Endothelial cell of umbilical vein (primary cell): ENCODE results near the gene TNFRSF19. TPM values are rescaled to one million over a fixed set of nuclear protein-coding genes. Genes with fewer than 3 reads are reported as not detected.

Source experiments
- BruUV-seq: library from RNA; stranded (reverse); fragments of 400-500 nt; replicated peaks from 2 replicates; lab custom pipeline; 2021; lab: Mats Ljungman, UMichigan
- CTCF ChIA-PET: fragments of 300-600, 350-600 bp; sonication (Branson Sonifier 250); formaldehyde crosslinking; loops from one replicate; lab custom pipeline; 2021; ENCODE audit warnings: antibody characterized with exemption, inconsistent platforms; lab: Charles Lee
- POLR2A ChIA-PET: fragments of 300-600, 350-600 bp; sonication (Branson Sonifier 250); formaldehyde crosslinking; loops from one replicate; lab custom pipeline; 2021; ENCODE audit warnings: antibody characterized with exemption, inconsistent platforms; lab: Charles Lee
- DNase-seq: peaks from one replicate; pipeline ENCODE4 v3.0.0-alpha.2; 2011; ENCODE audit warnings: low read depth, low spot score
- FAIRE-seq: peaks from 2 replicates; lab custom pipeline; 2011; peaks lifted over from hg19 to GRCh38; lab: Jason Lieb, UNC
- H2AFZ ChIP-seq: 2 replicates; pipeline ENCODE4 v1.6.0; 2012; ENCODE audit warnings: low read depth, low read length, control low read depth, inconsistent platforms
- H3K27ac ChIP-seq: 2 replicates; pipeline ENCODE4 v1.5.1; 2011; ENCODE audit warnings: low read depth, mild to moderate bottlenecking, control low read depth, low read length, moderate library complexity; ENCODE audit not compliant: insufficient read depth
- H3K27me3 ChIP-seq, 2 experiments: 2 replicates each; pipeline versions ENCODE4 v1.6.0 to v1.6.1; 2011; ENCODE audit warnings: low read length in 2 of 2, mixed read lengths in 1 of 2; ENCODE audit not compliant: control insufficient read depth in 2 of 2, insufficient read depth in 2 of 2
- H3K36me3 ChIP-seq, 2 experiments: 2 replicates in 1 of 2; 3 replicates in 1 of 2; pipeline ENCODE4 v1.5.1; 2011; ENCODE audit warnings: low read length in 2 of 2, mild to moderate bottlenecking in 1 of 2, moderate library complexity in 1 of 2; ENCODE audit not compliant: control insufficient read depth in 2 of 2, insufficient read depth in 2 of 2; ENCODE audit errors: extremely low read depth in 1 of 2
- H3K4me1 ChIP-seq: 3 replicates; pipeline ENCODE4 v1.5.1; 2011; ENCODE audit warnings: mild to moderate bottlenecking, low read length; ENCODE audit not compliant: control insufficient read depth, insufficient read depth; ENCODE audit errors: extremely low read depth
- H3K4me2 ChIP-seq: 2 replicates; pipeline ENCODE4 v1.6.1; 2011; ENCODE audit warnings: low read length, control low read depth, mixed read lengths; ENCODE audit not compliant: insufficient read depth
- H3K4me3 ChIP-seq, 3 experiments: fragments of 200-600 bp in 1 of 3; sonication (generic), shearing (Covaris generic) in 1 of 3; replicated peaks in 1 of 3; 2 replicates each; pipeline ENCODE4 v1.5.1; 2011 to 2016; ENCODE audit warnings: control low read depth in 3 of 3, low read length in 3 of 3, mild to moderate bottlenecking in 2 of 3, inconsistent platforms in 1 of 3, low read depth in 1 of 3, moderate library complexity in 1 of 3; ENCODE audit not compliant: insufficient read depth in 1 of 3
- H3K79me2 ChIP-seq: 2 replicates; pipeline ENCODE4 v1.6.0; 2012; ENCODE audit warnings: low read length, inconsistent platforms; ENCODE audit not compliant: control insufficient read depth, insufficient read depth
- H3K9ac ChIP-seq: replicated peaks from 2 replicates; pipeline ENCODE3; 2011; ENCODE audit warnings: low read length, control low read depth; ENCODE audit not compliant: insufficient read depth; ENCODE audit errors: extremely low read depth
- H3K9me1 ChIP-seq: replicated peaks from 3 replicates; pipeline ENCODE4 v1.6.0; 2011; ENCODE audit warnings: mild to moderate bottlenecking, low read length; ENCODE audit not compliant: control insufficient read depth, insufficient read depth; ENCODE audit errors: extremely low read depth
- H3K9me3 ChIP-seq: replicated peaks from 2 replicates; pipeline ENCODE4 v1.5.1; 2012; ENCODE audit warnings: low read length, inconsistent platforms; ENCODE audit not compliant: control insufficient read depth, insufficient read depth
- H4K20me1 ChIP-seq: replicated peaks from 2 replicates; pipeline ENCODE3; 2011; ENCODE audit warnings: mild to moderate bottlenecking, low read length; ENCODE audit not compliant: control insufficient read depth, insufficient read depth; ENCODE audit errors: extremely low read depth
- CTCF ChIP-seq, 2 donors: IDR thresholded peaks; 1 replicate in 1 of 2; 2 replicates in 1 of 2; pipeline ENCODE4 v1.5.1; 2011; ENCODE audit warnings: low read length in 2 of 2, mild to moderate bottlenecking in 2 of 2, moderate library complexity in 2 of 2, control low read depth in 1 of 2, inconsistent platforms in 1 of 2, low read depth in 1 of 2; ENCODE audit not compliant: insufficient read depth in 1 of 2; ENCODE audit errors: extremely low read depth in 1 of 2
- EZH2 ChIP-seq: IDR thresholded peaks from 2 replicates; pipeline ENCODE4 v1.6.1; 2012; ENCODE audit warnings: borderline replicate concordance, low read depth, mild to moderate bottlenecking, moderate library complexity, low read length, inconsistent platforms; ENCODE audit not compliant: severe bottlenecking
- FOS ChIP-seq: IDR thresholded peaks from 2 replicates; pipeline ENCODE4 v1.6.1; 2011; ENCODE audit warnings: mild to moderate bottlenecking, low read length, moderate library complexity, borderline replicate concordance; ENCODE audit not compliant: insufficient read depth
- GATA2 ChIP-seq: IDR thresholded peaks from 2 replicates; pipeline ENCODE4 v1.7.0; 2011; ENCODE audit warnings: low read depth, mild to moderate bottlenecking, moderate library complexity, mixed read lengths, low read length; ENCODE audit not compliant: insufficient read length, insufficient read depth
- JUN ChIP-seq: IDR thresholded peaks from 2 replicates; pipeline ENCODE4 v1.6.1; 2011; ENCODE audit warnings: borderline replicate concordance, low read depth; ENCODE audit not compliant: insufficient read length, insufficient read depth
- MAX ChIP-seq: IDR thresholded peaks from 2 replicates; pipeline ENCODE4 v1.6.1; 2011; ENCODE audit not compliant: insufficient read depth, insufficient read length
- MYC ChIP-seq: IDR thresholded peaks from one replicate; pipeline ENCODE4 v1.6.1; 2011; ENCODE audit warnings: mild to moderate bottlenecking, low read depth, low read length
- POLR2A ChIP-seq: IDR thresholded peaks from 2 replicates; pipeline ENCODE4 v1.6.1; 2012; ENCODE audit warnings: low read depth, mild to moderate bottlenecking, control low read depth, low read length
- POLR2AphosphoS5 ChIP-seq: IDR thresholded peaks from 2 replicates; pipeline ENCODE4 v1.6.1; 2012; ENCODE audit warnings: low read depth, mild to moderate bottlenecking, control low read depth, low read length, moderate library complexity; ENCODE audit not compliant: insufficient read depth
- dilution Hi-C: fragments of 300-500 bp; cut with MboI; formaldehyde crosslinking; loops from one replicate; pipeline ENCODE4 v1.15.0; 2019; ENCODE audit warnings: low sequenced_read_pairs; ENCODE audit not compliant: extremely low pct_ligation_motif_present
- intact Hi-C: fragments of 100-400 bp; cut with micrococcal nuclease; formaldehyde crosslinking; loops from one replicate; pipeline ENCODE4 v1.10.0; 2022
- polyA plus RNA-seq, 4 experiments: library from polyadenylated mRNA; depleted of rRNA in 3 of 4; stranded (reverse) in 3 of 4; unstranded in 1 of 4; fragments of >200 nt; gene quantifications; 2 replicates each; pipeline versions ENCODE4 v1.2.1 to v1.2.3, GENCODE V29; 2011 to 2012; ENCODE audit warnings: missing spikeins in 1 of 4
- total RNA-seq: library from RNA; stranded (reverse); gene quantifications from 2 replicates; pipeline ENCODE4 v1.2.3, GENCODE V29; 2021

TNFRSF19 gene
- total and polyA plus RNA-seq, 2 donors (not counting 3 experiments of a cell fraction or from before 2014, with no cell fraction given) = 0.23 to 0.29 TPM

- intact Hi-C loops = no loop called here
- no peaks in the 10 kb centered on the region for H3K9me1 ChIP-seq
- H2AFZ ChIP-seq = no peak overlapping the region
- ChIA-PET CTCF (interaction anchor here (1.0 kb wide), 2 partner anchors 10 to 20 kb away, joined by 3 to 4 read pairs; no protein-coding TSS in a partner anchor), POLR2A (no interaction called here)
- H3K79me2 ChIP-seq = no peaks in the 10 kb centered on the region
- H3K4me3 ChIP-seq = no peak overlapping the region
- DNase-seq (no peak), FAIRE-seq (no peak)
- no peaks in the 10 kb centered on the region for H3K36me3 ChIP-seq
- H3K9me3 ChIP-seq = no peaks in the 10 kb centered on the region
- TF ChIP-seq POLR2AphosphoS5 = no peak
- no peak for TF ChIP-seq CTCF (IDR thresholded peaks at IDR 0.05; ENCODE audit: extremely low read depth in 1 of 2, insufficient read depth in 1 of 2, low read depth in 1 of 2, low read length in 2 of 2)
- no peak for TF ChIP-seq EZH2
- TF ChIP-seq MYC = no peak
- no peak for TF ChIP-seq FOS
- TF ChIP-seq MAX = no peak
- no peak for TF ChIP-seq JUN
- TF ChIP-seq GATA2 = no peak
- TF ChIP-seq POLR2A = no peak
- H3K27me3 ChIP-seq = peaks cover 0 to 4% of the 10 kb centered on the region in 2 experiments
- H3K4me1 ChIP-seq = no peaks in the 10 kb centered on the region
- H4K20me1 ChIP-seq = no peaks in the 10 kb centered on the region
- no peak overlapping the region for H3K27ac ChIP-seq
- dilution Hi-C loops = no loop called here
- H3K4me2 ChIP-seq = no peak overlapping the region
- BruUV-seq = no TSS peak
- H3K9ac ChIP-seq = no peak overlapping the region
Measured at GRCh38 chr13:23697772-23698313, 127.6 kb downstream of the TNFRSF19 start.
